Activated naive CD4-positive, alpha-beta T cell treated with anti-CD3 and anti-CD28 coated beads, Interleukin-2, amount 10 ng/mL, durations not matched to agents 7 days and 5 days (primary cell): Measurements from ENCODE around the gene OTUB1.
"Not testable (repeated sequence)": the region's sequence is repeated elsewhere in the genome, so short reads cannot be mapped to it uniquely, and the experiment has no call there.

Experiments
- CTCF ChIA-PET: fragments of 350-600 bp; sonication (Branson Sonifier 250); formaldehyde crosslinking; loops from one replicate; lab custom pipeline; 2021; ENCODE audit warnings: antibody characterized with exemption; lab: Charles Lee
- DNase-seq: peaks from one replicate; pipeline ENCODE4 v3.0.0-alpha.2; 2020
- H3K27ac Mint-ChIP-seq: one replicate; pipeline ENCODE4 v1.8.0; 2021; ENCODE audit warnings: mild to moderate bottlenecking, moderate library complexity, mixed read lengths
- H3K27me3 Mint-ChIP-seq: one replicate; pipeline ENCODE4 v1.8.0; 2021; ENCODE audit warnings: mild to moderate bottlenecking, mixed read lengths
- H3K36me3 Mint-ChIP-seq: one replicate; pipeline ENCODE4 v1.8.0; 2021; ENCODE audit warnings: mixed read lengths
- H3K4me1 Mint-ChIP-seq: one replicate; pipeline ENCODE4 v1.8.0; 2021; ENCODE audit warnings: mixed read lengths
- H3K4me3 Mint-ChIP-seq: one replicate; pipeline ENCODE4 v1.8.0; 2021; ENCODE audit warnings: mild to moderate bottlenecking, moderate library complexity, mixed read lengths
- H3K9me3 Mint-ChIP-seq: one replicate; pipeline ENCODE4 v1.8.0; 2021; ENCODE audit warnings: mixed read lengths

The OTUB1 gene

GRCh38 chr11:64042301-64042700, 56.1 kb downstream of the OTUB1 start:
- Mint-ChIP-seq H3K4me3 (no peak overlapping the region), H3K27me3 (peaks cover 45% of the 10 kb centered on the region), H3K27ac (no peak overlapping the region), H3K36me3 (no peaks in the 10 kb centered on the region), H3K9me3 (no peaks in the 10 kb centered on the region), H3K4me1 (no peaks in the 10 kb centered on the region)
- CTCF ChIA-PET: interaction anchor here (1.3 kb wide), 1 partner anchor 42 kb away, joined by 5 read pairs; no protein-coding TSS in a partner anchor
- DNase-seq: no peak

GRCh38 chr11:64043545-64043944, 57.3 kb downstream of the OTUB1 start:
- H3K27ac Mint-ChIP-seq: no peak overlapping the region
- peaks cover 33% of the 10 kb centered on the region for H3K27me3 Mint-ChIP-seq
- no peak overlapping the region for H3K4me3 Mint-ChIP-seq
- CTCF ChIA-PET: interaction anchor here (1.3 kb wide), 1 partner anchor 43 kb away, joined by 5 read pairs; no protein-coding TSS in a partner anchor
- no peak for DNase-seq
- no peaks in the 10 kb centered on the region for H3K9me3 Mint-ChIP-seq
- H3K4me1 Mint-ChIP-seq: no peaks in the 10 kb centered on the region
- no peaks in the 10 kb centered on the region for H3K36me3 Mint-ChIP-seq

- no peaks in the 10 kb centered on the region for H3K9me3 Mint-ChIP-seq
- CTCF ChIA-PET: no interaction called here
Measured at GRCh38 chr11:64044730-64045393, 58.6 kb downstream of the OTUB1 start.

GRCh38 chr11:64045700-64046099, 59.5 kb downstream of the OTUB1 start:
- no peak overlapping the region for H3K4me3 Mint-ChIP-seq
- H3K27ac Mint-ChIP-seq: no peak overlapping the region
- no peak for DNase-seq
- H3K36me3 Mint-ChIP-seq: no peaks in the 10 kb centered on the region
- CTCF ChIA-PET: no interaction called here
- H3K27me3 Mint-ChIP-seq: peaks cover 11% of the 10 kb centered on the region
- no peaks in the 10 kb centered on the region for H3K4me1 Mint-ChIP-seq
- no peaks in the 10 kb centered on the region for H3K9me3 Mint-ChIP-seq

More at GRCh38 chr11:64044730-64045393, 58.6 kb downstream of the OTUB1 start:
- H3K27ac Mint-ChIP-seq: no peak overlapping the region
- H3K36me3 Mint-ChIP-seq: no peaks in the 10 kb centered on the region
- no peak for DNase-seq
- no peaks in the 10 kb centered on the region for H3K4me1 Mint-ChIP-seq
- H3K27me3 Mint-ChIP-seq: peaks cover 19% of the 10 kb centered on the region
- no peak overlapping the region for H3K4me3 Mint-ChIP-seq

- DNase-seq, H3K4me1 Mint-ChIP-seq, H3K4me3 Mint-ChIP-seq, H3K36me3 Mint-ChIP-seq, H3K9me3 Mint-ChIP-seq, H3K27me3 Mint-ChIP-seq, H3K27ac Mint-ChIP-seq, CTCF ChIA-PET: not testable (repeated sequence)
Measured at GRCh38 chr11:64047373-64047772, 61.1 kb downstream of the OTUB1 start.
